Measurements from ENCODE around the gene MYO7A.

The MYO7A gene

GRCh38 chr11:77175021-77175842, 47.2 kb downstream of the MYO7A start:
- TF ChIP-seq GATA2 (IDR thresholded peaks at IDR 0.05; ENCODE audit: low read depth, low read length), result no peak
- no peak for TF ChIP-seq GATA3 (IDR thresholded peaks at IDR 0.05; ENCODE audit: low read depth, low read length)

- no peak for TF ChIP-seq GATA3 (IDR thresholded peaks at IDR 0.05; ENCODE audit: low read depth, low read length)
- TF ChIP-seq GATA2 (IDR thresholded peaks at IDR 0.05; ENCODE audit: low read depth, low read length), result no peak
Observed at GRCh38 chr11:77175869-77176539, 48.0 kb downstream of the MYO7A start.

GRCh38 chr11:77176996-77177395, 49.0 kb downstream of the MYO7A start:
- TF ChIP-seq GATA2 (IDR thresholded peaks at IDR 0.05; ENCODE audit: low read depth, low read length), result no peak
- TF ChIP-seq GATA3 (IDR thresholded peaks at IDR 0.05; ENCODE audit: low read depth, low read length), result no peak

GRCh38 chr11:77178150-77178549, 50.1 kb downstream of the MYO7A start:
- TF ChIP-seq GATA2 (IDR thresholded peaks at IDR 0.05; ENCODE audit: low read depth, low read length) (no peak), GATA3 (IDR thresholded peaks at IDR 0.05; ENCODE audit: low read depth, low read length) (no peak)

- TF ChIP-seq GATA2 (IDR thresholded peaks at IDR 0.05; ENCODE audit: low read depth, low read length), result no peak
Observed at GRCh38 chr11:77179048-77179447, 51.0 kb downstream of the MYO7A start.

GRCh38 chr11:77179681-77180080, 51.6 kb downstream of the MYO7A start:
- TF ChIP-seq GATA2 (IDR thresholded peaks at IDR 0.05; ENCODE audit: low read depth, low read length) (no peak), GATA3 (IDR thresholded peaks at IDR 0.05; ENCODE audit: low read depth, low read length) (no peak)

- TF ChIP-seq GATA2 (IDR thresholded peaks at IDR 0.05; ENCODE audit: low read depth, low read length) (no peak), GATA3 (IDR thresholded peaks at IDR 0.05; ENCODE audit: low read depth, low read length) (no peak)
Observed at GRCh38 chr11:77180346-77180745, 52.3 kb downstream of the MYO7A start.

GRCh38 chr11:77181226-77181625, 53.2 kb downstream of the MYO7A start:
- no peak for TF ChIP-seq GATA2 (IDR thresholded peaks at IDR 0.05; ENCODE audit: low read depth, low read length)
- TF ChIP-seq GATA3 (IDR thresholded peaks at IDR 0.05; ENCODE audit: low read depth, low read length), result no peak

- TF ChIP-seq GATA3 (IDR thresholded peaks at IDR 0.05; ENCODE audit: low read depth, low read length) (no peak), GATA2 (IDR thresholded peaks at IDR 0.05; ENCODE audit: low read depth, low read length) (no peak)
Observed at GRCh38 chr11:77181799-77182541, 53.9 kb downstream of the MYO7A start.

GRCh38 chr11:77182542-77183430, 54.7 kb downstream of the MYO7A start:
- TF ChIP-seq GATA3 (IDR thresholded peaks at IDR 0.05; ENCODE audit: low read depth, low read length) (no peak), GATA2 (IDR thresholded peaks at IDR 0.05; ENCODE audit: low read depth, low read length) (no peak)

- TF ChIP-seq GATA2 (IDR thresholded peaks at IDR 0.05; ENCODE audit: low read depth, low read length) (no peak), GATA3 (IDR thresholded peaks at IDR 0.05; ENCODE audit: low read depth, low read length) (no peak)
Observed at GRCh38 chr11:77183431-77183984, 55.5 kb downstream of the MYO7A start.

GRCh38 chr11:77184136-77184860, 56.3 kb downstream of the MYO7A start:
- no peak for TF ChIP-seq GATA2 (IDR thresholded peaks at IDR 0.05; ENCODE audit: low read depth, low read length)
- TF ChIP-seq GATA3 (IDR thresholded peaks at IDR 0.05; ENCODE audit: low read depth, low read length), result no peak

GRCh38 chr11:77186302-77186701, 58.3 kb downstream of the MYO7A start:
- TF ChIP-seq GATA3 (IDR thresholded peaks at IDR 0.05; ENCODE audit: low read depth, low read length), result no peak
- TF ChIP-seq GATA2 (IDR thresholded peaks at IDR 0.05; ENCODE audit: low read depth, low read length), result no peak
